Parathyroid adenoma (tissue), 2 donors: Measurements from ENCODE around the gene INPP5K.
"Not testable (repeated sequence)": the region's sequence is repeated elsewhere in the genome, so short reads cannot be mapped to it uniquely, and the experiment has no call there.

Experiments used
- H2AFZ ChIP-seq: fragments of 300-600 bp; sonication (generic); one replicate; pipeline ENCODE4 v1.7.0; 2017; ENCODE audit warnings: antibody characterized with exemption, mild to moderate bottlenecking
- H3K27ac ChIP-seq: fragments of 300-600 bp; sonication (generic); one replicate; pipeline ENCODE4 v1.7.0; 2017
- H3K27me3 ChIP-seq: fragments of 300-600 bp; sonication (generic); one replicate; pipeline ENCODE4 v1.7.0; 2017; ENCODE audit warnings: low read length; ENCODE audit not compliant: control insufficient read depth, insufficient read depth
- H3K36me3 ChIP-seq: fragments of 300-600 bp; sonication (generic); one replicate; pipeline ENCODE4 v1.7.0; 2017; ENCODE audit warnings: low read length; ENCODE audit not compliant: control insufficient read depth, insufficient read depth
- H3K4me1 ChIP-seq: fragments of 300-600 bp; sonication (generic); one replicate; pipeline ENCODE4 v1.7.0; 2017; ENCODE audit warnings: control low read depth
- H3K4me2 ChIP-seq: fragments of 300-600 bp; sonication (generic); one replicate; pipeline ENCODE4 v1.7.0; 2017; ENCODE audit warnings: low read length
- H3K4me3 ChIP-seq: fragments of 300-600 bp; sonication (generic); one replicate; pipeline ENCODE4 v1.7.0; 2017; ENCODE audit warnings: low read depth, low read length
- H3K79me2 ChIP-seq: fragments of 300-600 bp; sonication (generic); one replicate; pipeline ENCODE4 v1.7.0; 2017; ENCODE audit warnings: control low read depth
- H3K9ac ChIP-seq: fragments of 300-600 bp; sonication (generic); one replicate; pipeline ENCODE4 v1.7.0; 2017; ENCODE audit warnings: mild to moderate bottlenecking
- H3K9me3 ChIP-seq: fragments of 300-600 bp; sonication (generic); one replicate; pipeline ENCODE4 v1.7.0; 2017; ENCODE audit warnings: low read length; ENCODE audit not compliant: control insufficient read depth
- CTCF ChIP-seq: fragments of 300-600 bp; sonication (generic); IDR thresholded peaks from one replicate; pipeline ENCODE4 v1.7.0; 2017; ENCODE audit warnings: antibody characterized with exemption, mild to moderate bottlenecking
- donor health status: primary hyperparathyroidism.

The INPP5K gene

GRCh38 chr17:1516388-1517161, at the start of gene INPP5K:
Gene INPP5K (minus strand): TSS chr17:1516612. CDS start chr17:1516499, 113 bp downstream.
- no peaks in the 10 kb centered on the region for H3K27me3 ChIP-seq
- peak within 1 kb of the TSS; percentile 95 for H3K4me3 ChIP-seq
- peak within 1 kb of the TSS; percentile 95 for H3K4me2 ChIP-seq
- peak within 1 kb of the TSS; percentile 84 for H3K27ac ChIP-seq
- H3K79me2 ChIP-seq: peaks cover 21% of the 10 kb centered on the region
- peak within 1 kb of the TSS; percentile 97 for H2AFZ ChIP-seq
- H3K9ac ChIP-seq: peak within 1 kb of the TSS; percentile 87
- H3K4me1 ChIP-seq: peaks cover 17% of the 10 kb centered on the region
- H3K36me3 ChIP-seq: no peaks in the 10 kb centered on the region
- no peaks in the 10 kb centered on the region for H3K9me3 ChIP-seq
- no peak for TF ChIP-seq CTCF

- no peak overlapping the region for H2AFZ ChIP-seq
- H3K4me3 ChIP-seq: no peak overlapping the region
- H3K4me2 ChIP-seq: no peak overlapping the region
- H3K27ac ChIP-seq: no peak overlapping the region
- no peak overlapping the region for H3K9ac ChIP-seq
- peaks cover 11% of the 10 kb centered on the region for H3K79me2 ChIP-seq
- no peak for TF ChIP-seq CTCF
- H3K27me3 ChIP-seq: no peaks in the 10 kb centered on the region
- peaks cover 3% of the 10 kb centered on the region for H3K4me1 ChIP-seq
- H3K9me3 ChIP-seq: no peaks in the 10 kb centered on the region
- no peaks in the 10 kb centered on the region for H3K36me3 ChIP-seq
Measured at GRCh38 chr17:1565877-1566276, 49.5 kb upstream of the INPP5K start.

GRCh38 chr17:1563786-1564613, 47.6 kb upstream of the INPP5K start:
- no peak overlapping the region for H3K4me2 ChIP-seq
- no peak overlapping the region for H3K4me3 ChIP-seq
- H3K9me3 ChIP-seq: no peaks in the 10 kb centered on the region
- peaks cover 24% of the 10 kb centered on the region for H3K79me2 ChIP-seq
- peak overlapping the region; percentile 60 for H3K27ac ChIP-seq
- peak overlapping the region; percentile 48 for H2AFZ ChIP-seq
- no peak for TF ChIP-seq CTCF
- no peak overlapping the region for H3K9ac ChIP-seq
- H3K36me3 ChIP-seq: no peaks in the 10 kb centered on the region
- H3K27me3 ChIP-seq: no peaks in the 10 kb centered on the region
- H3K4me1 ChIP-seq: peaks cover 3% of the 10 kb centered on the region

- not testable (repeated sequence) for H3K27me3 ChIP-seq, H3K9ac ChIP-seq, H3K4me3 ChIP-seq, H3K4me1 ChIP-seq, H3K36me3 ChIP-seq, H3K9me3 ChIP-seq, H3K4me2 ChIP-seq
- peaks cover 27% of the 10 kb centered on the region for H3K79me2 ChIP-seq
- peak overlapping the region; percentile 48 for H2AFZ ChIP-seq
- H3K27ac ChIP-seq: peak overlapping the region; percentile 60
Measured at GRCh38 chr17:1563471-1563785, 47.0 kb upstream of the INPP5K start.

- no peaks in the 10 kb centered on the region for H3K9me3 ChIP-seq
- peaks cover 3% of the 10 kb centered on the region for H3K4me1 ChIP-seq
- H3K9ac ChIP-seq: peak overlapping the region; percentile 74
- H3K27ac ChIP-seq: peak overlapping the region; percentile 30
- no peaks in the 10 kb centered on the region for H3K36me3 ChIP-seq
- no peaks in the 10 kb centered on the region for H3K27me3 ChIP-seq
- peak overlapping the region; percentile 88 for H3K4me2 ChIP-seq
- no peak for TF ChIP-seq CTCF
- H3K4me3 ChIP-seq: peak overlapping the region; percentile 68
- H3K79me2 ChIP-seq: peaks cover 35% of the 10 kb centered on the region
- H2AFZ ChIP-seq: peak overlapping the region; percentile 48
Measured at GRCh38 chr17:1562176-1562643, 45.8 kb upstream of the INPP5K start.
